IMR-90 (cell line): Measurements from ENCODE around the gene TSPAN1. TPM values are rescaled to one million over a fixed set of nuclear protein-coding genes. Genes with fewer than 3 reads are reported as not detected.
A peak's percentile ranks its signal among the peaks of the same experiment; 100 is the strongest.

Experiments
- ATAC-seq: fragments of 200-7000 bp; cut with Tn5 transposase; 2 replicates; pipeline ENCODE4 v1.9.1; 2020; ENCODE audit warnings: low read depth, mild to moderate bottlenecking, moderate library complexity
- BruUV-seq: library from RNA; stranded (reverse); fragments of 400-500 nt; replicated peaks from 2 replicates; lab custom pipeline; 2021; lab: Mats Ljungman, UMichigan
- CTCF ChIA-PET: fragments of 300-600 bp; formaldehyde crosslinking; extraction: SDS; loops from one replicate; lab custom pipeline; 2021; ENCODE audit warnings: antibody characterized with exemption; lab: Yijun Ruan, JAX
- POLR2A ChIA-PET: fragments of 300-600 bp; sonication (Branson Sonifier 250); formaldehyde crosslinking; loops from one replicate; lab custom pipeline; 2022; ENCODE audit warnings: antibody characterized with exemption; ENCODE audit not compliant: unreplicated experiment; lab: Charles Lee
- DNase-seq: peaks from one replicate; pipeline ENCODE4 v3.0.0; 2013
- H2AFZ ChIP-seq: replicated peaks from 2 replicates; pipeline ENCODE3; 2013; ENCODE audit warnings: low read length, mild to moderate bottlenecking; ENCODE audit not compliant: poor library complexity
- H2AK5ac ChIP-seq: 2 replicates; pipeline ENCODE4 v1.6.1; 2013; ENCODE audit warnings: low read depth, low read length, inconsistent platforms
- H2AK9ac ChIP-seq: replicated peaks from 2 replicates; pipeline ENCODE3; 2013; ENCODE audit warnings: mild to moderate bottlenecking, low read depth, low read length, moderate library complexity; ENCODE audit not compliant: poor library complexity
- H2BK120ac ChIP-seq: 2 replicates; pipeline ENCODE4 v1.6.1; 2013; ENCODE audit warnings: low read depth, low read length, inconsistent platforms
- H2BK15ac ChIP-seq: 3 replicates; pipeline ENCODE4 v1.6.1; 2013; ENCODE audit warnings: low read depth, low read length, inconsistent platforms
- H2BK20ac ChIP-seq: 2 replicates; pipeline ENCODE4 v1.6.1; 2013; ENCODE audit warnings: low read depth, mild to moderate bottlenecking, inconsistent platforms, low read length, moderate library complexity
- H2BK5ac ChIP-seq: 2 replicates; pipeline ENCODE4 v1.6.1; 2013; ENCODE audit warnings: mild to moderate bottlenecking, low read depth, low read length, inconsistent platforms; ENCODE audit not compliant: poor library complexity, severe bottlenecking
- H3K14ac ChIP-seq: replicated peaks from 2 replicates; pipeline ENCODE4 v1.6.1; 2013; ENCODE audit warnings: low read depth, low read length, inconsistent platforms
- H3K18ac ChIP-seq: 2 replicates; pipeline ENCODE4 v1.6.1; 2013; ENCODE audit warnings: low read depth, low read length, control low read depth
- H3K23ac ChIP-seq: 2 replicates; pipeline ENCODE4 v1.6.1; 2013; ENCODE audit warnings: low read depth, low read length, inconsistent platforms
- H3K27ac ChIP-seq: 2 replicates; pipeline ENCODE4 v1.5.1; 2013; ENCODE audit warnings: mild to moderate bottlenecking, control low read depth, low read length; ENCODE audit not compliant: insufficient read depth
- H3K27me3 ChIP-seq: 2 replicates; pipeline ENCODE4 v1.6.1; 2013; ENCODE audit warnings: low read length; ENCODE audit not compliant: control insufficient read depth, insufficient read depth
- H3K36me3 ChIP-seq: 2 replicates; pipeline ENCODE4 v1.6.1; 2013; ENCODE audit warnings: low read length, mixed read lengths; ENCODE audit not compliant: control insufficient read depth, insufficient read depth
- H3K4ac ChIP-seq: 2 replicates; pipeline ENCODE4 v1.6.1; 2013; ENCODE audit warnings: low read depth, low read length, inconsistent platforms
- H3K4me1 ChIP-seq: 2 replicates; pipeline ENCODE4 v1.6.1; 2013; ENCODE audit warnings: low read length, mixed read lengths; ENCODE audit not compliant: control insufficient read depth, insufficient read depth
- H3K4me2 ChIP-seq: 2 replicates; pipeline ENCODE4 v1.6.1; 2013; ENCODE audit warnings: low read depth, mild to moderate bottlenecking, control low read depth, low read length, moderate library complexity
- H3K4me3 ChIP-seq: 2 replicates; pipeline ENCODE4 v1.5.1; 2013; ENCODE audit warnings: low read depth, mild to moderate bottlenecking, control low read depth, low read length, moderate library complexity; ENCODE audit not compliant: insufficient read depth
- H3K56ac ChIP-seq: 2 replicates; pipeline ENCODE4 v1.6.1; 2013; ENCODE audit warnings: low read length, inconsistent platforms; ENCODE audit not compliant: insufficient read depth; ENCODE audit errors: extremely low read depth
- H3K79me1 ChIP-seq, 2 experiments: 2 replicates each; pipeline ENCODE4 v1.6.1; 2013; ENCODE audit warnings: low read length in 2 of 2, inconsistent platforms in 1 of 2, low read depth in 1 of 2
- H3K9ac ChIP-seq: 2 replicates; pipeline ENCODE4 v1.6.1; 2013; ENCODE audit warnings: low read depth, low read length, control low read depth
- H3K9me1 ChIP-seq: 2 replicates; pipeline ENCODE4 v1.6.1; 2013; ENCODE audit warnings: low read length, inconsistent platforms; ENCODE audit not compliant: insufficient read depth
- H3K9me3 ChIP-seq: 2 replicates; pipeline ENCODE4 v1.6.1; 2013; ENCODE audit warnings: low read length; ENCODE audit not compliant: control insufficient read depth, insufficient read depth
- H4K20me1 ChIP-seq: 2 replicates; pipeline ENCODE4 v1.6.1; 2013; ENCODE audit warnings: low read length, inconsistent platforms; ENCODE audit not compliant: insufficient read depth
- H4K5ac ChIP-seq: 2 replicates; pipeline ENCODE4 v1.6.1; 2013; ENCODE audit warnings: mild to moderate bottlenecking, low read depth, low read length, control low read depth
- H4K8ac ChIP-seq, 2 experiments: 2 replicates each; pipeline ENCODE4 v1.6.1; 2013; ENCODE audit warnings: low read depth in 2 of 2, low read length in 2 of 2, control low read depth in 1 of 2, inconsistent platforms in 1 of 2
- H4K91ac ChIP-seq: 2 replicates; pipeline ENCODE4 v1.6.1; 2013; ENCODE audit warnings: low read depth, low read length, inconsistent platforms; ENCODE audit not compliant: insufficient read depth
- BHLHE40 ChIP-seq: fragments of 150-350 bp; IDR thresholded peaks from 2 replicates; pipeline ENCODE4 v1.6.1; 2016; ENCODE audit warnings: mild to moderate bottlenecking, low read depth, low read length
- CEBPB ChIP-seq: IDR thresholded peaks from 2 replicates; pipeline ENCODE4 v1.6.1; 2012; ENCODE audit warnings: low read depth, low read length, improper control_type of control experiment
- CHD1 ChIP-seq: IDR thresholded peaks from 2 replicates; pipeline ENCODE4 v1.6.1; 2012; ENCODE audit warnings: low read depth, low read length, improper control_type of control experiment
- FOS ChIP-seq: fragments of 150-350 bp; IDR thresholded peaks from 2 replicates; pipeline ENCODE4 v1.6.1; 2016; ENCODE audit warnings: low read depth, low read length
- MAFK ChIP-seq: IDR thresholded peaks from 2 replicates; pipeline ENCODE4 v1.6.1; 2012; ENCODE audit warnings: low read depth, low read length, improper control_type of control experiment
- MAZ ChIP-seq: IDR thresholded peaks from 2 replicates; pipeline ENCODE4 v1.6.1; 2012; ENCODE audit warnings: low read depth, mild to moderate bottlenecking, low read length, improper control_type of control experiment, moderate library complexity, borderline replicate concordance
- MXI1 ChIP-seq: IDR thresholded peaks from 2 replicates; pipeline ENCODE4 v1.6.1; 2012; ENCODE audit warnings: low read depth, mild to moderate bottlenecking, low read length, moderate library complexity, borderline replicate concordance
- NFE2L2 ChIP-seq: fragments of 150-350 bp; IDR thresholded peaks from 2 replicates; pipeline ENCODE4 v1.6.1; 2016; ENCODE audit warnings: low read depth, mild to moderate bottlenecking, low read length
- POLR2A ChIP-seq: IDR thresholded peaks from 2 replicates; pipeline ENCODE4 v1.6.1; 2012; ENCODE audit warnings: mild to moderate bottlenecking, low read depth, low read length
- RAD21 ChIP-seq: IDR thresholded peaks from 2 replicates; pipeline ENCODE4 v1.6.1; 2012; ENCODE audit warnings: low read length, improper control_type of control experiment
- RCOR1 ChIP-seq: IDR thresholded peaks from 2 replicates; pipeline ENCODE4 v1.6.1; 2012; ENCODE audit warnings: mild to moderate bottlenecking, low read length, improper control_type of control experiment; ENCODE audit not compliant: insufficient replicate concordance
- RFX5 ChIP-seq: IDR thresholded peaks from 2 replicates; pipeline ENCODE4 v1.8.0; 2012; ENCODE audit warnings: low read depth, mild to moderate bottlenecking, low read length, moderate library complexity
- SMC3 ChIP-seq: fragments of 150-350 bp; IDR thresholded peaks from 2 replicates; pipeline ENCODE4 v1.6.1; 2016; ENCODE audit warnings: low read depth, mild to moderate bottlenecking, antibody characterized with exemption, low read length, moderate library complexity
- WGBS, 2 experiments: methylation state at CpG; one replicate each; pipeline versions ENCODE4 v1.1.5 to v1.1.7; 2013; ENCODE audit warnings: missing lambda C conversion rate in 2 of 2; ENCODE audit not compliant: insufficient read length in 1 of 2; ENCODE audit errors: extremely low coverage in 2 of 2; 5-methylcytosine and 5-hydroxymethylcytosine counted together
- dilution Hi-C: fragments of 300-500 bp; cut with HindIII; formaldehyde crosslinking; loops from one replicate; pipeline ENCODE4 v1.14.3; 2018; ENCODE audit warnings: low sequenced_read_pairs; ENCODE audit not compliant: unreplicated experiment
- in situ Hi-C: fragments of 300-500 bp; cut with MboI; formaldehyde crosslinking; loops from 3 replicates; pipeline ENCODE4 v1.14.3; 2019; ENCODE audit warnings: low sequenced_read_pairs, inconsistent platforms, mixed read lengths
- intact Hi-C: fragments of 100-400 bp; cut with micrococcal nuclease; formaldehyde crosslinking; loops from 2 replicates; pipeline ENCODE4 v1.10.0; 2022
- polyA plus RNA-seq, 3 experiments: library from polyadenylated mRNA; depleted of rRNA; stranded (reverse); fragments of >200 nt; gene quantifications; 2 replicates each; pipeline ENCODE4 v1.2.3, GENCODE V29; 2012; ENCODE audit warnings: low replicate concordance in 1 of 3
- total RNA-seq: library from RNA; depleted of rRNA; stranded (reverse); fragments of >200 nt; gene quantifications from 2 replicates; pipeline ENCODE4 v1.2.3, GENCODE V29; 2012
- TF ChIP-seq, protein P1 (sequence below): fragments of 150-350 bp; IDR thresholded peaks from 2 replicates; pipeline ENCODE4 v1.6.1; 2017; ENCODE audit warnings: mild to moderate bottlenecking, antibody characterized with exemption, low read length, low read depth
- TF ChIP-seq, protein P2 (sequence below): conservative IDR thresholded peaks from 2 replicates; pipeline ENCODE4 v1.5.1; 2012; ENCODE audit warnings: mild to moderate bottlenecking, low read depth, low read length, improper control_type of control experiment
- TF ChIP-seq, protein P3 (sequence below): fragments of 150-350 bp; IDR thresholded peaks from 2 replicates; pipeline ENCODE4 v1.6.1; 2016; ENCODE audit warnings: low read depth, mild to moderate bottlenecking, low read length, moderate library complexity, borderline replicate concordance

The TSPAN1 gene
- total and polyA plus RNA-seq, 2 of the 4 experiments (the other 2 are of a cell fraction): 0.18 to 0.82 TPM

DNA sequence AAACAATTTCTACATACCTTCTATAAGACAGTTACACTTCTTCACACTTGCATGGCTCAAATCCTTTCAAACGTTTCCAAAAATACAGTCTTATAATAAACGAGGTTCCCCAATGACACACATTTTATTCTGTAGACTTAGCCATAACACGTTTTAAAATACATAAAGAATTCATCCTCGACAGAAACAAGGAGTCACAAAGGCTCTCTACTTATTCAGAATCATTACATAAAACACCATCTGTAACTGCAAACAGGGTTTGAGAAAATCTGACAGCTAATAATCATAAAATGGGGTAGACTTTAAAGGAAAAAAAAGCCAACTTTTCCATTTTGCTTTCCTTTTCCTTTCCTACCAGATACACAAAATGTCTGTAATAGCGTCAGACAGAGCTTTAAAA lies 44.3 kb upstream of the TSPAN1 start:
- no peak overlapping the region for H3K4ac ChIP-seq
- H3K18ac ChIP-seq: no peak overlapping the region
- no peaks in the 10 kb centered on the region for H3K9me1 ChIP-seq
- no TSS peak for BruUV-seq
- H2BK15ac ChIP-seq: no peak overlapping the region
- no peak overlapping the region for H3K14ac ChIP-seq
- in situ Hi-C loops: no loop called here
- H2BK5ac ChIP-seq: peak overlapping the region; percentile 9
- no peaks in the 10 kb centered on the region for H3K9me3 ChIP-seq
- H3K4me3 ChIP-seq: peak overlapping the region; percentile 54
- no peak overlapping the region for H2AK9ac ChIP-seq
- H3K36me3 ChIP-seq: no peaks in the 10 kb centered on the region
- POLR2A ChIA-PET: interaction anchor here (1.0 kb wide), 1 partner anchor 37 kb away, joined by 4 read pairs; no protein-coding TSS in a partner anchor
- H2BK20ac ChIP-seq: no peak overlapping the region
- no peak overlapping the region for H4K8ac ChIP-seq
- H3K9ac ChIP-seq: peak overlapping the region; percentile 45; the same call in 1 of the 2 replicates
- no peak overlapping the region for H2AK5ac ChIP-seq
- H2AFZ ChIP-seq: no peak overlapping the region
- ATAC-seq (no peak), DNase-seq (no peak)
- peaks cover 2% of the 10 kb centered on the region for H3K4me1 ChIP-seq
- peak overlapping the region; percentile 41; the same call in 1 of the 2 replicates for H3K23ac ChIP-seq
- H4K91ac ChIP-seq: no peak overlapping the region
- CTCF ChIA-PET: interaction anchor here (0.6 kb wide), 1 partner anchor 82 kb away, joined by 3 read pairs; no protein-coding TSS in a partner anchor
- H2BK120ac ChIP-seq: no peak overlapping the region
- dilution Hi-C loops: no loop called here
- 0% methylated on average over 1 of the region's 5 CpGs; no CpG with 5 or more reads in 1 of the 2 experiments for WGBS, 2 experiments
- H3K79me1 ChIP-seq: peaks cover 6 to 18% of the 10 kb centered on the region in 2 experiments; a peak in 3 of 4 replicates
- no peak for TF ChIP-seq MXI1
- no peak for TF ChIP-seq CHD1
- no peak for TF ChIP-seq SMC3
- no peak for TF ChIP-seq MAFK
- TF ChIP-seq, protein P1, sequence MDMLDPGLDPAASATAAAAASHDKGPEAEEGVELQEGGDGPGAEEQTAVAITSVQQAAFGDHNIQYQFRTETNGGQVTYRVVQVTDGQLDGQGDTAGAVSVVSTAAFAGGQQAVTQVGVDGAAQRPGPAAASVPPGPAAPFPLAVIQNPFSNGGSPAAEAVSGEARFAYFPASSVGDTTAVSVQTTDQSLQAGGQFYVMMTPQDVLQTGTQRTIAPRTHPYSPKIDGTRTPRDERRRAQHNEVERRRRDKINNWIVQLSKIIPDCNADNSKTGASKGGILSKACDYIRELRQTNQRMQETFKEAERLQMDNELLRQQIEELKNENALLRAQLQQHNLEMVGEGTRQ: no peak
- no peak for TF ChIP-seq NFE2L2
- no peak for TF ChIP-seq RAD21
- TF ChIP-seq FOS: no peak
- TF ChIP-seq CEBPB: no peak
- TF ChIP-seq RCOR1: no peak
- TF ChIP-seq, protein P2, sequence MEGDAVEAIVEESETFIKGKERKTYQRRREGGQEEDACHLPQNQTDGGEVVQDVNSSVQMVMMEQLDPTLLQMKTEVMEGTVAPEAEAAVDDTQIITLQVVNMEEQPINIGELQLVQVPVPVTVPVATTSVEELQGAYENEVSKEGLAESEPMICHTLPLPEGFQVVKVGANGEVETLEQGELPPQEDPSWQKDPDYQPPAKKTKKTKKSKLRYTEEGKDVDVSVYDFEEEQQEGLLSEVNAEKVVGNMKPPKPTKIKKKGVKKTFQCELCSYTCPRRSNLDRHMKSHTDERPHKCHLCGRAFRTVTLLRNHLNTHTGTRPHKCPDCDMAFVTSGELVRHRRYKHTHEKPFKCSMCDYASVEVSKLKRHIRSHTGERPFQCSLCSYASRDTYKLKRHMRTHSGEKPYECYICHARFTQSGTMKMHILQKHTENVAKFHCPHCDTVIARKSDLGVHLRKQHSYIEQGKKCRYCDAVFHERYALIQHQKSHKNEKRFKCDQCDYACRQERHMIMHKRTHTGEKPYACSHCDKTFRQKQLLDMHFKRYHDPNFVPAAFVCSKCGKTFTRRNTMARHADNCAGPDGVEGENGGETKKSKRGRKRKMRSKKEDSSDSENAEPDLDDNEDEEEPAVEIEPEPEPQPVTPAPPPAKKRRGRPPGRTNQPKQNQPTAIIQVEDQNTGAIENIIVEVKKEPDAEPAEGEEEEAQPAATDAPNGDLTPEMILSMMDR: no peak
- TF ChIP-seq MAZ: no peak
- no peak for TF ChIP-seq RFX5
- TF ChIP-seq, protein P3, sequence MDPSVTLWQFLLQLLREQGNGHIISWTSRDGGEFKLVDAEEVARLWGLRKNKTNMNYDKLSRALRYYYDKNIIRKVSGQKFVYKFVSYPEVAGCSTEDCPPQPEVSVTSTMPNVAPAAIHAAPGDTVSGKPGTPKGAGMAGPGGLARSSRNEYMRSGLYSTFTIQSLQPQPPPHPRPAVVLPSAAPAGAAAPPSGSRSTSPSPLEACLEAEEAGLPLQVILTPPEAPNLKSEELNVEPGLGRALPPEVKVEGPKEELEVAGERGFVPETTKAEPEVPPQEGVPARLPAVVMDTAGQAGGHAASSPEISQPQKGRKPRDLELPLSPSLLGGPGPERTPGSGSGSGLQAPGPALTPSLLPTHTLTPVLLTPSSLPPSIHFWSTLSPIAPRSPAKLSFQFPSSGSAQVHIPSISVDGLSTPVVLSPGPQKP: no peak
- no peak for TF ChIP-seq BHLHE40
- TF ChIP-seq POLR2A: no peak
- no peaks in the 10 kb centered on the region for H3K27me3 ChIP-seq
- H3K27ac ChIP-seq: no peak overlapping the region
- peak overlapping the region; percentile 91 for H3K4me2 ChIP-seq
- intact Hi-C loops: loop anchor here (1.0 kb wide), 1 partner anchor 49 kb away; no protein-coding TSS in a partner anchor
- no peak overlapping the region for H4K5ac ChIP-seq
- no peak overlapping the region for H3K56ac ChIP-seq
- H4K20me1 ChIP-seq: peaks cover 3% of the 10 kb centered on the region; the same call in 1 of the 2 replicates
